Panc1 (cell line): ENCODE measurements around the gene UST. TPM values are rescaled to one million over a fixed set of nuclear protein-coding genes. Genes with fewer than 3 reads are reported as not detected.

Experiments
- ATAC-seq: fragments of 200-7000 bp; cut with Tn5 transposase; 2 replicates; pipeline ENCODE4 v1.9.1; 2020; ENCODE audit warnings: mild to moderate bottlenecking, moderate library complexity
- BruUV-seq: library from RNA; stranded (reverse); fragments of 400-500 nt; replicated peaks from 2 replicates; lab custom pipeline; 2021; lab: Mats Ljungman, UMichigan
- CTCF ChIA-PET: fragments of 300-600 bp; sonication (Branson Sonifier 250); formaldehyde crosslinking; loops from one replicate; lab custom pipeline; 2022; ENCODE audit warnings: antibody characterized with exemption; lab: Charles Lee
- POLR2A ChIA-PET: fragments of 300-600 bp; sonication (Branson Sonifier 250); formaldehyde crosslinking; loops from one replicate; lab custom pipeline; 2022; ENCODE audit warnings: antibody characterized with exemption; lab: Charles Lee
- DNase-seq: peaks from one replicate; pipeline ENCODE4 v3.0.0-alpha.2; 2010; ENCODE audit warnings: low read depth, low spot score
- H3K27ac ChIP-seq: 2 replicates; pipeline ENCODE4 v1.5.1; 2011; ENCODE audit warnings: mild to moderate bottlenecking, low read length, inconsistent platforms
- H3K27me3 ChIP-seq: fragments of 200-500 bp; sonication (Bioruptor generic); 2 replicates; pipeline ENCODE4 v1.6.0; 2014; ENCODE audit warnings: low read length, inconsistent platforms; ENCODE audit not compliant: control insufficient read depth, insufficient read depth
- H3K36me3 ChIP-seq: fragments of 200-500 bp; sonication (Bioruptor generic); 2 replicates; pipeline ENCODE4 v1.5.1; 2014; ENCODE audit warnings: inconsistent platforms, mild to moderate bottlenecking, low read length, moderate library complexity; ENCODE audit not compliant: control insufficient read depth, insufficient read depth
- H3K4me1 ChIP-seq: 2 replicates; pipeline ENCODE4 v1.5.1; 2011; ENCODE audit warnings: inconsistent platforms, mild to moderate bottlenecking, low read length, moderate library complexity; ENCODE audit not compliant: control insufficient read depth, insufficient read depth
- H3K4me3 ChIP-seq, 2 experiments: 2 replicates each; pipeline ENCODE4 v1.5.1; 2011 to 2012; ENCODE audit warnings: low read depth in 2 of 2, low read length in 2 of 2, mild to moderate bottlenecking in 2 of 2, inconsistent platforms in 1 of 2, moderate library complexity in 1 of 2
- H3K9me3 ChIP-seq: fragments of 200-500 bp; sonication (Bioruptor generic); 2 replicates; pipeline ENCODE4 v1.5.1; 2014; ENCODE audit warnings: low read depth, mild to moderate bottlenecking, inconsistent platforms, low read length, moderate library complexity; ENCODE audit not compliant: control insufficient read depth, insufficient read depth
- POLR2AphosphoS5 ChIP-seq: IDR thresholded peaks from 2 replicates; pipeline ENCODE4 v1.6.1; 2012; ENCODE audit warnings: mild to moderate bottlenecking, low read depth, low read length, moderate library complexity
- SIN3A ChIP-seq: IDR thresholded peaks from 2 replicates; pipeline ENCODE4 v1.6.1; 2012; ENCODE audit warnings: low read depth, mild to moderate bottlenecking, low read length, moderate library complexity, borderline replicate concordance; ENCODE audit not compliant: insufficient read depth
- TCF7L2 ChIP-seq: IDR thresholded peaks from 2 replicates; pipeline ENCODE4 v1.6.1; 2011; ENCODE audit warnings: mild to moderate bottlenecking, low read depth, low read length, inconsistent platforms
- in situ Hi-C: cut with HindIII; loops from 2 replicates; pipeline ENCODE4 v1.10.0; 2016; ENCODE audit warnings: low sequenced_read_pairs, low pct_unique_long_range_greater_than_20kb
- intact Hi-C: fragments of 100-400 bp; cut with micrococcal nuclease; formaldehyde crosslinking; loops from one replicate; pipeline ENCODE4 v1.10.0; 2022; ENCODE audit not compliant: unreplicated experiment
- total RNA-seq: library from RNA; stranded (reverse); gene quantifications from one replicate; pipeline ENCODE4 v1.2.1, GENCODE V29; 2021; ENCODE audit not compliant: unreplicated experiment
- TF ChIP-seq, protein P1 (sequence below): fragments of 450-650 bp; IDR thresholded peaks from 2 replicates; pipeline ENCODE4 v1.5.1; 2017; ENCODE audit warnings: mild to moderate bottlenecking
- TF ChIP-seq, protein P2 (sequence below), 2 experiments: IDR thresholded peaks; 2 replicates each; pipeline ENCODE4 v1.6.1; 2011 to 2012; ENCODE audit warnings: low read depth in 2 of 2, control low read depth in 1 of 2, low read length in 1 of 2, mild to moderate bottlenecking in 1 of 2, moderate library complexity in 1 of 2; ENCODE audit not compliant: insufficient read depth in 1 of 2

Gene UST
- total RNA-seq, 1 experiment from 2014 or later: 0.15 TPM

DNA sequence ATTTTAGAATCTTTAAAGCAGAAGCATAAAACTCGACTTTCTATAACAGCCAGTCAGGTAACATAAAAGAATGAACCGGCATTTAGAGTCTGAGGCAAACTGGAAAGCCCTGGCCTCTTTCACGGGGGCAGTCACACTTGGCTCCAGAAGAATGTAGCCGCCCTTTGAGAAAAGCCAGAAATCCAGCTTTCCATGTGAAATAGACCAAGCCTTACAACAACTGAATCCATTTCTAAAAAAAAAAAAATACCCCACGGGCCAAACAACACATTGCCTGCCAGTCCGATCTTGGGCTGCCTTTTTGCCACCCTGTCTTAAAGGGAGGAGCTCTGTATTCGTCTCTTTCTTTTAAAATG lies 317.8 kb downstream of the UST start:
- TF ChIP-seq SIN3A: no peak
- TF ChIP-seq, protein P1, sequence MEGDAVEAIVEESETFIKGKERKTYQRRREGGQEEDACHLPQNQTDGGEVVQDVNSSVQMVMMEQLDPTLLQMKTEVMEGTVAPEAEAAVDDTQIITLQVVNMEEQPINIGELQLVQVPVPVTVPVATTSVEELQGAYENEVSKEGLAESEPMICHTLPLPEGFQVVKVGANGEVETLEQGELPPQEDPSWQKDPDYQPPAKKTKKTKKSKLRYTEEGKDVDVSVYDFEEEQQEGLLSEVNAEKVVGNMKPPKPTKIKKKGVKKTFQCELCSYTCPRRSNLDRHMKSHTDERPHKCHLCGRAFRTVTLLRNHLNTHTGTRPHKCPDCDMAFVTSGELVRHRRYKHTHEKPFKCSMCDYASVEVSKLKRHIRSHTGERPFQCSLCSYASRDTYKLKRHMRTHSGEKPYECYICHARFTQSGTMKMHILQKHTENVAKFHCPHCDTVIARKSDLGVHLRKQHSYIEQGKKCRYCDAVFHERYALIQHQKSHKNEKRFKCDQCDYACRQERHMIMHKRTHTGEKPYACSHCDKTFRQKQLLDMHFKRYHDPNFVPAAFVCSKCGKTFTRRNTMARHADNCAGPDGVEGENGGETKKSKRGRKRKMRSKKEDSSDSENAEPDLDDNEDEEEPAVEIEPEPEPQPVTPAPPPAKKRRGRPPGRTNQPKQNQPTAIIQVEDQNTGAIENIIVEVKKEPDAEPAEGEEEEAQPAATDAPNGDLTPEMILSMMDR: no peak
- TF ChIP-seq, protein P2, sequence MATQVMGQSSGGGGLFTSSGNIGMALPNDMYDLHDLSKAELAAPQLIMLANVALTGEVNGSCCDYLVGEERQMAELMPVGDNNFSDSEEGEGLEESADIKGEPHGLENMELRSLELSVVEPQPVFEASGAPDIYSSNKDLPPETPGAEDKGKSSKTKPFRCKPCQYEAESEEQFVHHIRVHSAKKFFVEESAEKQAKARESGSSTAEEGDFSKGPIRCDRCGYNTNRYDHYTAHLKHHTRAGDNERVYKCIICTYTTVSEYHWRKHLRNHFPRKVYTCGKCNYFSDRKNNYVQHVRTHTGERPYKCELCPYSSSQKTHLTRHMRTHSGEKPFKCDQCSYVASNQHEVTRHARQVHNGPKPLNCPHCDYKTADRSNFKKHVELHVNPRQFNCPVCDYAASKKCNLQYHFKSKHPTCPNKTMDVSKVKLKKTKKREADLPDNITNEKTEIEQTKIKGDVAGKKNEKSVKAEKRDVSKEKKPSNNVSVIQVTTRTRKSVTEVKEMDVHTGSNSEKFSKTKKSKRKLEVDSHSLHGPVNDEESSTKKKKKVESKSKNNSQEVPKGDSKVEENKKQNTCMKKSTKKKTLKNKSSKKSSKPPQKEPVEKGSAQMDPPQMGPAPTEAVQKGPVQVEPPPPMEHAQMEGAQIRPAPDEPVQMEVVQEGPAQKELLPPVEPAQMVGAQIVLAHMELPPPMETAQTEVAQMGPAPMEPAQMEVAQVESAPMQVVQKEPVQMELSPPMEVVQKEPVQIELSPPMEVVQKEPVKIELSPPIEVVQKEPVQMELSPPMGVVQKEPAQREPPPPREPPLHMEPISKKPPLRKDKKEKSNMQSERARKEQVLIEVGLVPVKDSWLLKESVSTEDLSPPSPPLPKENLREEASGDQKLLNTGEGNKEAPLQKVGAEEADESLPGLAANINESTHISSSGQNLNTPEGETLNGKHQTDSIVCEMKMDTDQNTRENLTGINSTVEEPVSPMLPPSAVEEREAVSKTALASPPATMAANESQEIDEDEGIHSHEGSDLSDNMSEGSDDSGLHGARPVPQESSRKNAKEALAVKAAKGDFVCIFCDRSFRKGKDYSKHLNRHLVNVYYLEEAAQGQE (IDR thresholded peaks at IDR 0.05; ENCODE audit: insufficient read depth in 1 of 2, low read depth in 2 of 2, low read length in 1 of 2): no peak
- TF ChIP-seq TCF7L2: no peak
- TF ChIP-seq POLR2AphosphoS5: no peak
- DNase-seq (no peak), ATAC-seq (no peak)
- H3K27ac ChIP-seq: no peak overlapping the region
- H3K27me3 ChIP-seq: peaks cover 2% of the 10 kb centered on the region; the same call in 1 of the 2 replicates
- CTCF ChIA-PET: interaction anchor here (0.6 to 0.9 kb wide), 2 partner anchors 40 to 368 kb away, joined by 3 to 5 read pairs; no protein-coding TSS in a partner anchor
- intact Hi-C loops (no loop called here), in situ Hi-C loops (no loop called here)
- POLR2A ChIA-PET: no interaction called here
- no peaks in the 10 kb centered on the region for H3K36me3 ChIP-seq
- peaks cover 8% of the 10 kb centered on the region; the same call in 1 of the 2 replicates for H3K4me1 ChIP-seq
- no TSS peak for BruUV-seq
- H3K4me3 ChIP-seq: no peak overlapping the region
- H3K9me3 ChIP-seq: no peaks in the 10 kb centered on the region

DNA sequence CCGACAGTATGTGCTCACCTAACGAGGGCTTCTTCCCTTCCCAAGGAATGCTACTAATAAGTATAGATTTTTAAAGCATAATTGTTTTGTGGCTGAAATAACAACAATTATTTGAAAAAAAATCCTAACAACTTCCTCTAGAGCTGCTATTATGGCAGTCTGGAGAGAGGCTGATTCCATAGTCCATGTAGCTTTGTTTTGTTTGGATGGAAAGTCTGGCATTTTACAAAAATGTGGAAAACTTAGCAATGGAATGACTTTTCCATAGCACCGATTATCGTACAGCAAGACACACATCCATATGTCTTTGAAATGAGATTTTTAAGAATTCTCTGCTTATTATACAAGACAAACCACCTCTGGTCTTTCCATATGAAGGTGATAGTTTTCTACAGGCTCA lies 318.3 kb downstream of the UST start:
- H3K27me3 ChIP-seq: peaks cover 5% of the 10 kb centered on the region; the same call in 1 of the 2 replicates
- H3K27ac ChIP-seq: no peak overlapping the region
- in situ Hi-C loops (no loop called here), intact Hi-C loops (no loop called here)
- TF ChIP-seq, protein P2 (IDR thresholded peaks at IDR 0.05; ENCODE audit: insufficient read depth in 1 of 2, low read depth in 2 of 2, low read length in 1 of 2): no peak
- TF ChIP-seq SIN3A: no peak
- no peak for TF ChIP-seq TCF7L2
- TF ChIP-seq, protein P1: no peak
- no peak for TF ChIP-seq POLR2AphosphoS5
- H3K9me3 ChIP-seq: no peaks in the 10 kb centered on the region
- CTCF ChIA-PET: interaction anchor here (0.6 kb wide), 1 partner anchor 41 kb away, joined by 5 read pairs; no protein-coding TSS in a partner anchor
- DNase-seq: no peak
- peaks cover 8% of the 10 kb centered on the region; the same call in 1 of the 2 replicates for H3K4me1 ChIP-seq
- POLR2A ChIA-PET: no interaction called here
- H3K4me3 ChIP-seq: no peak overlapping the region
- H3K36me3 ChIP-seq: no peaks in the 10 kb centered on the region
- no TSS peak for BruUV-seq
- ATAC-seq: no peak
